ENCODE data around the gene USH1G. TPM values are rescaled to one million over a fixed set of nuclear protein-coding genes. Genes with fewer than 3 reads are reported as not detected.
"Not testable (repeated sequence)": the region's sequence is repeated elsewhere in the genome, so short reads cannot be mapped to it uniquely, and the experiment has no call there.

USH1G gene
- total RNA-seq, 1 experiment from 2014 or later: not detected

DNA sequence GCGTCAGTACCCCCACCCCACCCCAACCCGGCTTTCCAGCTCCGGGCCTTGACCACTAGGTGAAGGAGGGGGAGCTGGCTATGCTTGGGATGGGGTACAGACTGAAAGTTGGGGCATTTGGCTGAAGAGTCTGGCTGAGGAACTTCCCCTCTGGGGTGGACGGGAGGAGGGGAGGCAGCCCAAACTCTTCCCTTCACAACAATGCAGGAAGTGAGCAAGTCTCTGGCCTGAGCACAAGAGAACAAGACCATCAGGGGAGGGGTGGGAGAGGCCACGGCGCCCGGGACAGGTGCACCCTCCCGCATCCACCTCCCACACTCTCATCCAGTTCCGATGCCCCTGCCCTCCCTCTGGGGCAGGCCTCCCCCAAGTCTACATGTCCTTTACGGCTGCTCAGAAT lies 5.6 kb downstream of the USH1G start:
- no peak for DNase-seq (ENCODE audit: low read depth in 1 of 2, low spot score in 2 of 2)
- Histone ChIP-seq H3K36me3 (no peaks in the 10 kb centered on the region), H3K9me3 (replicated peaks) (peaks cover 3% of the 10 kb centered on the region; the same call in 1 of the 2 replicates), H3K4me3 (no peak overlapping the region), H3K27ac (no peak overlapping the region), H3K4me1 (replicated peaks) (peaks cover 9% of the 10 kb centered on the region; the same call in 1 of the 2 replicates), H3K27me3 (replicated peaks) (peaks cover 63% of the 10 kb centered on the region)

DNA sequence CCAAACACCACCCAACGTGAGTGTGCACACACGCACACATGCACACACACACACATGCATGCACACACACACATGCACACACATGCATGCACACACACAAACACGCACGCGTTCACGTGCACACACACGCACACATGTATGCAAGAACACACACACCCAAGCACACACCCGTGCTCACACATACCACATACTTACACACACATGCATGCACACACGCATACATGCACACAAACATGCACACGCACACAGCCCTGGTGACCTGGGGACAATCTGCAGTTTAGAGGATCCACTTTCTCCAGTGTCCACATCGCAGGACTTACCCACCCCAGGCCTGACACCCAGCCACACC lies 6.2 kb downstream of the USH1G start:
- H3K9me3 ChIP-seq (replicated peaks): peaks cover 3% of the 10 kb centered on the region; the same call in 1 of the 2 replicates
- no peak overlapping the region for H3K27ac ChIP-seq
- DNase-seq (ENCODE audit: low read depth in 1 of 2, low spot score in 2 of 2): no peak
- no peaks in the 10 kb centered on the region for H3K36me3 ChIP-seq
- H3K27me3 ChIP-seq (replicated peaks): peaks cover 59% of the 10 kb centered on the region
- H3K4me3 ChIP-seq: no peak overlapping the region
- peaks cover 9% of the 10 kb centered on the region; the same call in 1 of the 2 replicates for H3K4me1 ChIP-seq (replicated peaks)

DNA sequence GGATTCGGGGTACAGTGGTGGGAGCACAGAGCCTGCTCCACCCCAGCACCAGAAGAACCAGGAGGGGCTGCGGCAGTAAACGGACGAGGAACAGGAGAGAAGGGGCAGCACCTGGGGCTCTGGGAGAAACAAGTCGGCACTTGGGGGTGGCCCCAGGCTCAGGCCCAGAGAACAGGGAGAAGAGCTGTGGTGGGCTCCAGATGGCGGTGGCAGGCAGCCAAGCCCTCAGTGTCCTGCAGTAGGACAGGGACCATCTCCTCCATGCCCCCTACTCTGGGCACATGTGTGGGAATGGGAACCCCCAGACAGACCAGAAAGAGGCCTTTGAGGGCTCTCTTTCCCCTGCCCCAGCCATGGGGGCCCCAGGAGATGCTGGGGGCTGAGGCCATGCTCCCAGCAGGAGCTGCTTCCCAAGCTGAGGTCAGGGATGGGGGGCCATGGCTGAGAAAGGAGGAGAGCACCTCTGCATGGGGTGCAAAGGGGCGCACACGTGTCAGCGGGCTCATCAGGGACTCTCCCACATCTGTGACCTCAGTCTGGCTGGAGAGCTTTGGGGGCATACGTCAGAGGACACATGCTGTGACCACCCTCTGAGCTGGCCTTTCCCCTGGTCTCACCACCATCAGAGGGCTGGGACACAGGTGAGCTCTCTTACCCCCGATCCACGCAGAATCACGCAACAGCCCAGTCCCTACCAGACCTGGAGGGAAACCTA lies 6.8 kb downstream of the USH1G start:
- H3K4me1 ChIP-seq (replicated peaks): peaks cover 9% of the 10 kb centered on the region; the same call in 1 of the 2 replicates
- no peaks in the 10 kb centered on the region for H3K36me3 ChIP-seq
- H3K4me3 ChIP-seq: no peak overlapping the region
- peaks cover 54% of the 10 kb centered on the region for H3K27me3 ChIP-seq (replicated peaks)
- DNase-seq (ENCODE audit: low read depth in 1 of 2, low spot score in 2 of 2): no peak
- peaks cover 3% of the 10 kb centered on the region; the same call in 1 of the 2 replicates for H3K9me3 ChIP-seq (replicated peaks)
- H3K27ac ChIP-seq: no peak overlapping the region

DNA sequence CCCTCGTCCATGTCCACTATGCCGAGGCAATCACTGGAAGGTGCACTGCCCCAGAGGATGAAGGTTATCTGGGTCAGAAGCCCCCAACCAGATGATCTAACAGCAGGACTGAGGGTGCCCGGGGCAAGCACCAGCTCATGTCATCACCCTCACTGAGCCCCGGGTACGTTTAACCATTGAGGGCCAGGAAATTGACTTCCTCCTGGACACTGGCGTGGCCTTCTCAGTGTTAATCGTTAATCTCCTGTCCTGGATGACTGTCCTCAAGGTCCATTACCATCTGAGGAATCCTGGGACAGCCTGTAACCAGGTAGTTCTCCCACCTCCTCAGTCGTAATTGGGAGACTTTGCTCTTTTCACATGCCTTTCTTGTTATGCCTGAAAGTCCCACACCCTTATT lies 11.6 kb downstream of the USH1G start:
- H3K36me3 ChIP-seq; H3K4me1 ChIP-seq (replicated peaks); DNase-seq (ENCODE audit: low read depth in 1 of 2, low spot score in 2 of 2); H3K4me3 ChIP-seq; H3K9me3 ChIP-seq (replicated peaks); H3K27ac ChIP-seq: not testable (repeated sequence)
- H3K27me3 ChIP-seq (replicated peaks): peaks cover 25% of the 10 kb centered on the region

DNA sequence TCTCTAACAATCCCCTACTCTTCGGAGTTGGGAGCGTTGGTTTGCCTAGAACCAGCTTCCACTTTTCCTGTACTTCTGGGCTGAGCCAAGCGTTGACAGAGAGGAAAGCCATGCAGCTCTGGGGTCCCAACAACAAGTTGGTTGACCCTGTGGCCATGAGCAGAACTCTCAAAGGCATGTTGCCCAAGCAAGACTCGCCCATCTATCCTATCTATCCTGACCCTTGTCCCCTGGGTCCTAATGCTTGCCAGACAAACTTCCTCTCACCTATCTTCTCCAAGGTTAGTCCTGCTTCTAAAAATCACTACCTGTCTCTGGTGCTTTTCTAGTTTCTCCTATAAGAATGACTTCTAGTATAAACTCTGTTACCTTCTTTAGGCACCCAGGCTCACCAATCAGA lies 14.0 kb downstream of the USH1G start:
- not testable (repeated sequence) for H3K4me1 ChIP-seq (replicated peaks); H3K36me3 ChIP-seq; H3K27ac ChIP-seq; DNase-seq (ENCODE audit: low read depth in 1 of 2, low spot score in 2 of 2); H3K9me3 ChIP-seq (replicated peaks); H3K4me3 ChIP-seq
- H3K27me3 ChIP-seq (replicated peaks): peaks cover 38% of the 10 kb centered on the region

DNA sequence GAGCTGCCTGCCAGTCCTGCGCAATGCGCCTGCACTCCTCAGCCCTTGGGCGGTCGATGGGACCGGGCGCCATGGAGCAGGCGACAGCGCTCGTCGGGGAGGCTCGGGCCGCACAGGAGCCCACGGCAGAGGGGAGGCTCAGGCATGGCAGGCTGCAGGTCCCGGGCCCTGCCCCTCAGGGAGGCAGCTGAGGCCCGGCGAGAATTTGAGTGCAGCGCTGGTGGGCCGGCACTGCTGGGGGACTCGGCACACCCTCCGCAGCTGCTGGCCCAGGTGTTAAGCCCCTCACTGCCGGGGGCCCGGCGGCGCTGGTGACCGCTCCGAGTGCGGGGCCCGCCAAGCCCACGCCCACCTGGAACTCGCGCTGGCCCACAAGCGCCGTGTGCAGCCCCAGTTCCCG lies 16.0 kb downstream of the USH1G start:
- no peak for DNase-seq (ENCODE audit: low read depth in 1 of 2, low spot score in 2 of 2)
- Histone ChIP-seq H3K9me3 (replicated peaks) (peaks cover 6% of the 10 kb centered on the region; the same call in 1 of the 2 replicates), H3K4me3 (no peak overlapping the region), H3K36me3 (no peaks in the 10 kb centered on the region), H3K27ac (no peak overlapping the region), H3K4me1 (replicated peaks) (no peaks in the 10 kb centered on the region), H3K27me3 (replicated peaks) (peaks cover 52% of the 10 kb centered on the region)

DNA sequence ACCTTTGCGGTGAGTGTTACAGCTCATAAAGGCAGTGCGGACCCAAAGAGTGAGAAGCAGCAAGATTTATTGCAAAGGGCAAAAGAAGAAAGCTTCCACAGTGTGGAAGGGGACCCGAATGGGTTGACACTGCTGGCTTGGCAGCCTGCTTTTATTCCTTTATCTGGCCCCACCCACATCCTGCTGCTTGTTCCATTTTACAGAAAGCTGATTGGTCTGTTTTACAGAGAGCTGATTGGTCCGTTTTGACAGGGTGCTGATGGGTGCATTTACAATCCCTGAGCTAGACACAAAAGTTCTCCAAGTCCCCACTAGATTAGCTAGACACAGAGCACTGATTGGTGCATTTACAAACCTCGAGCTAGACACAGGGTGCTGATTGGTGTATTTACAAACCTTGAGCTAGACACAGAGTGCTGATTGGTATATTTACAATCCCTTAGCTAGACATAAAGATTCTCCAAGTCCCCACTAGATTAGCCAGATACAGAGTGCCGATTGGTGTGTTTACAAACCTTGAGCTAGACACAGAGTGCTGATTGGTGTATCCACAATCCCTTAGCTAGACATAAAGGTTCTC lies 16.8 kb downstream of the USH1G start:
- not testable (repeated sequence) for H3K27ac ChIP-seq

DNA sequence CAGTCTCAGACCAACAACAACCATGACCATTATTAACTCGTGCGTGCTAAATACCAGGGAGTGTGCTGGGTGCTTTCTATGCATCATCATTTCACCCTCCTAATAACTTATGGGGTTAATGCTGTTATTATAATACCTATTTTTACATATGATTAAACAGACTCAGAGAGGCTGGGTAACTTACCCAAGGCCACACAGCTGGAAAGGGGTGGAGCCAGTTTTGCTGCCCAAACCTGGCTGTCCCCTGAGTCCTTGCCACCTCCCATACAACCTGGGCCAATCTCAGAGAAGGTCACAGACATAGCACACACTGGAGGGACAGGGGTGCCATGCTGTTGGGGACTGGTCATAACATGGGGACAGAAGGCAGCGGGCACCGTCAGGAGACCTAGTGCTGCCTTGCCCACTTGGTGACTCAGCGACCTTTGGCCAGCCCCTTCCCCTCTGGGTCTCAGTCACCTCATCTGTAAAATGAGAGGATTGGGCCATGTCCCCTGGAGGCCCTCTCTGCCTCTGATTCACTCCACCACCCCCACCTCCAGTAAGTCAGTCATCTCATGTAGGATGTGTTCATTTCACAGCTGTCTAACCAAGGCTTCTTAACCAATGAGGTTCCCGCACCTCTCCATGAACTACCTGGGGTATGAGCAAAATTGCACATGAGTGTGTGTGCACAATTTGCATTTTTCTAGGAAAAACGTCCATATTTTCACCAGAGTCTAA lies 18.2 kb downstream of the USH1G start:
- Histone ChIP-seq H3K4me3 (no peak overlapping the region), H3K9me3 (replicated peaks) (peaks cover 6% of the 10 kb centered on the region; the same call in 1 of the 2 replicates), H3K27me3 (replicated peaks) (peaks cover 71% of the 10 kb centered on the region), H3K27ac (no peak overlapping the region), H3K4me1 (replicated peaks) (no peaks in the 10 kb centered on the region), H3K36me3 (no peaks in the 10 kb centered on the region)
- no peak for DNase-seq (ENCODE audit: low read depth in 1 of 2, low spot score in 2 of 2)

More for the DNA sequence above, 16.8 kb downstream of the USH1G start:
- H3K36me3 ChIP-seq; H3K4me1 ChIP-seq (replicated peaks); DNase-seq (ENCODE audit: low read depth in 1 of 2, low spot score in 2 of 2); H3K4me3 ChIP-seq; H3K9me3 ChIP-seq (replicated peaks): not testable (repeated sequence)
- peaks cover 59% of the 10 kb centered on the region for H3K27me3 ChIP-seq (replicated peaks)

DNA sequence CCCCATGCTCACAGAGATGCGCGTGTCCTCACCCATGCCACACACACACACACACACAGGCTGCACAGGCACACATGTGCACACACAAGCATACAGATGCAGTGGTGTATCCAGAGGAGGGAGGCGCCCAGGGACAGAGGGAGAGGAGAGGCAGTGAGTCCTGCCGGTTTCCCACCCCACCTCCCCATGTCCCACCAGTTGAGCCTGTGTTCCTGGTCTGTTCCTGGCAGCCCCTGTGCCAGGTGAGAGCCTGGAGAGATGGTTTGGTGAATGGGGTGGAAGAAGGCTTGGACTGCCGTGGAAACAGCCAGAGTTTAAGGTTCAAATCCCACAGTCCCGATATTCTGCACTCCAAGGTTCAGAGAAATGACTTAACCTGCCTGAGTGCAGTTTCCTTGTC lies 19.4 kb downstream of the USH1G start:
- peaks cover 6% of the 10 kb centered on the region; the same call in 1 of the 2 replicates for H3K9me3 ChIP-seq (replicated peaks)
- no peaks in the 10 kb centered on the region for H3K4me1 ChIP-seq (replicated peaks)
- no peak for DNase-seq (ENCODE audit: low read depth in 1 of 2, low spot score in 2 of 2)
- H3K27me3 ChIP-seq (replicated peaks): peaks cover 79% of the 10 kb centered on the region
- H3K4me3 ChIP-seq: no peak overlapping the region
- no peaks in the 10 kb centered on the region for H3K36me3 ChIP-seq
- H3K27ac ChIP-seq: no peak overlapping the region

DNA sequence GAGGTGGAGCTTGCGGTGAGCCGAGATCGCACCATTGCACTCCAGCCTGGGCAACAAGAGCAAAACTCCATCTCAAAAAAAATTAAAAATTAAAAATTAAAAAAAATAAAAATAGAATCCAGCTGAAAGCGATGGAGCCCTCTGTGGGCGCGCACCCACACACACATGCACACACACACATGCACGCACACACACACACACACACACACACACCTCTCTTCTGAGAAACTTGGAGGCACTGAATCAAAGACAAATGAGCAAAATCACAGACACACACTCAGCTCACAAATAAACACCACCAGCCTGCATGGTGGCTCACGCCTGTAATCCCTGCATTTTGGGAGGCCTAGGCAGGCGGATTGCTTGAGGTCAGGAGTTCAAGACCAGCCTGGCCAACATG lies 20.0 kb downstream of the USH1G start:
- no peak overlapping the region for H3K4me3 ChIP-seq
- DNase-seq (ENCODE audit: low read depth in 1 of 2, low spot score in 2 of 2): no peak
- H3K27me3 ChIP-seq (replicated peaks): peaks cover 79% of the 10 kb centered on the region
- no peaks in the 10 kb centered on the region for H3K36me3 ChIP-seq
- peaks cover 6% of the 10 kb centered on the region; the same call in 1 of the 2 replicates for H3K9me3 ChIP-seq (replicated peaks)
- H3K27ac ChIP-seq: no peak overlapping the region
- H3K4me1 ChIP-seq (replicated peaks): no peaks in the 10 kb centered on the region

DNA sequence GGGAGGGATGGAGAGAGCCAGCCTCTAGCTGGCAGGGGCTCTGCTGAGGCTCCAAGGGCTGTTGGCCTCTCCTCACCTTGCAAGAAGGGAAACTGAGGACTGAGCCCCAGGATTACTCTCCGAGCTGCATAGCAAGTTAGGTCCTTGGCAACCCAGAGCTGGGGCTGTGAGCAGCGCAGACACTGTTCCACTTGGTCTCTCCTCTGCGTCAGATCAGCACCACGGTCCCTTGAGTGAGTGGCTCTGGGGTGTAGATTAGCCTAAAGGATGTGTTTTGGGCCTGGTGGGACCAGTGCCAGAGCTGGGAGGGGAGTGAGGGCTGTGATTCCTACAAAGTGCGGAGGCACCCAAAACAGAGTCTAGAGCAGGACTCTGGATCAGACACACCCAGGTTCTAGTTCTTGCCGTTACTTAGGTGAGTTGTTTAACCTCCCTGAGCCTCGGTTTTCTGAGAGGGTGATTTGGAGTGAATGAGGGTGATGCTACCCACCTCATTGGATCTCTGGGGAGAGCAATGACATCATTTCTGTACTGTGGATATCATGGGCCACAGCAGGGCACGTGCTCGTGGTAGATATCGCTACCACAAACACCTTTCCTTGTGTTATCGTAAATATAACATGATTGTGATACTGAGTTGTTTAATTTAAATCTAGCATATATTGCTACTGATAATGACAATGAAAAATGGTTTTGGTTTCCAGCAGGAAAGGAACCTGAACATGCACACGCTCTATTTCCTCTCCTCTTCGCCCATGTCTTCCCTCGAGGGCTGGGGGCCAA lies 21.5 kb downstream of the USH1G start:
- H3K27me3 ChIP-seq (replicated peaks): peaks cover 88% of the 10 kb centered on the region
- H3K9me3 ChIP-seq (replicated peaks): peaks cover 4% of the 10 kb centered on the region; the same call in 1 of the 2 replicates
- H3K4me1 ChIP-seq (replicated peaks): no peaks in the 10 kb centered on the region
- DNase-seq (ENCODE audit: low read depth in 1 of 2, low spot score in 2 of 2): no peak
- no peak overlapping the region for H3K27ac ChIP-seq
- H3K36me3 ChIP-seq: no peaks in the 10 kb centered on the region
- H3K4me3 ChIP-seq: no peak overlapping the region

DNA sequence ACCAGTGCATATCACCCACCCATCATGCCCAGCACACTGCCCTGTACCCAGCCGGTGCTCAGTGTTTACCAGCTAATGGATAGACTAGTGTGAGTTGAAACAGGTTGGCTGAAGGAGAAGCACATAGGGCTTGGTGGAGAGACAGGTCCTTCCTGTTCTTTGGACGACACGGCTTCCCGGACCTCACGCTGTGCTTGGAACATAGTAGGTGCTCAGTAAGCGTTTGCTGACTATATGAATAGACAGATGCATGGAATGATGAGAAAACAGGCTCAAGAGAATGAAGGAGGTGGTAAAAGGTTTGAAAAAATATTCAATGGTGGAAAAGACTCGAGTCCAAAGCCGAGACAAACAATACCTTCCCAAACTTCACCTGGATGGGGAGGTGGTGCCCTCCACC lies 22.8 kb downstream of the USH1G start:
- Histone ChIP-seq H3K4me1 (replicated peaks) (no peaks in the 10 kb centered on the region), H3K9me3 (replicated peaks) (peaks cover 4% of the 10 kb centered on the region; the same call in 1 of the 2 replicates), H3K36me3 (no peaks in the 10 kb centered on the region), H3K4me3 (no peak overlapping the region), H3K27me3 (replicated peaks) (peaks cover 92% of the 10 kb centered on the region), H3K27ac (no peak overlapping the region)
- DNase-seq (ENCODE audit: low read depth in 1 of 2, low spot score in 2 of 2): no peak

DNA sequence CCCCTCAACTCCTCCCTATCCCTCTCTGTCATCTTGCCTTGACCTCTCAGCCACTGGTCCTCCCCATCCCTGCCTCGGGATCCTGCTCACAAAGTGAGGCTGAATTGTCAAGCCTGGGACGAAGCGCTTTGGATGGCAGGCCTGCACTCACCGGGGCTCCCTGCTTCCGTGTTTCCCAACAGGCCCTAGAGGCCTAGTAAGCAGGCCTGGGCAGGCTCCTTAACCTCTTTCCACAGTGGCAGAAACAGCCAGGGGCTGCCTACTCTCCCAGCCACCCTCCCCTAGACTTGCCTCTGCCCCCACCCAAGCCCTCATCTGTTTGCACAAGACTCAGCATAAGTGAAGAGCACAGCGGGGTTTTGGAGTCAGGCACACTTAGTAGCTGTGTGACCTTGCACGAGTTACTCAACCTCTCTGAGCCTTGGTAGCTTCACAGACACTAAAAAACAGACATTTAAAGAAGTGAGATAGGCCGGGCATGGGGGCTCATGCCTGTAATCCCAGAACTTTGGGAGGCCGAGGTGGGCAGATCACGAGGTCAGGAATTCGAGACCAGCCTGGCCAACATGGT lies 24.6 kb downstream of the USH1G start:
- DNase-seq (ENCODE audit: low read depth in 1 of 2, low spot score in 2 of 2): no peak
- H3K4me1 ChIP-seq (replicated peaks): no peaks in the 10 kb centered on the region
- no peak overlapping the region for H3K27ac ChIP-seq
- no peaks in the 10 kb centered on the region; the same call in 1 of the 2 replicates for H3K9me3 ChIP-seq (replicated peaks)
- no peak overlapping the region for H3K4me3 ChIP-seq
- no peaks in the 10 kb centered on the region for H3K36me3 ChIP-seq
- H3K27me3 ChIP-seq (replicated peaks): peaks cover 94% of the 10 kb centered on the region
